Measurements from ENCODE around the gene CDH13. TPM values are rescaled to one million over a fixed set of nuclear protein-coding genes. Genes with fewer than 3 reads are reported as not detected.

The CDH13 gene
- total and polyA plus RNA-seq, 2 of the 8 experiments (the other 6 are each of a cell fraction or from before 2014, with no cell fraction given), result 2.3 to 2.4 TPM

GRCh38 chr16:83732536-83732935 is 1105.8 kb downstream of the CDH13 start:
- H3K4ac ChIP-seq (replicated peaks; ENCODE audit: insufficient read length, low read depth, low read length), result no peak overlapping the region
- no peak overlapping the region for H3K14ac ChIP-seq (ENCODE audit: insufficient read length)
- ChIA-PET POLR2A (ENCODE audit: partially characterized antibody) (no interaction called here), CTCF (ENCODE audit: partially characterized antibody) (interaction anchor here (0.8 to 2.1 kb wide), 6 partner anchors 9 to 312 kb away, joined by 3 to 6 read pairs (median 3); no protein-coding TSS in a partner anchor)
- peaks cover 0 to 2% (median 0%) of the 10 kb centered on the region in 4 experiments; a peak in 1 of 7 replicates for H3K4me1 ChIP-seq (replicated peaks in 1 of 4; ENCODE audit: control insufficient read depth in 3 of 4, insufficient read depth in 4 of 4, low read length in 3 of 4)
- H4K8ac ChIP-seq (ENCODE audit: extremely low read depth, insufficient read depth, low read length), result no peak overlapping the region
- H2BK12ac ChIP-seq (ENCODE audit: low read depth, low read length), result no peak overlapping the region
- no peaks in the 10 kb centered on the region for H4K20me1 ChIP-seq (replicated peaks in 1 of 2; ENCODE audit: control insufficient read depth in 1 of 2, insufficient read depth in 2 of 2, low read length in 2 of 2)
- H4K5ac ChIP-seq (ENCODE audit: insufficient read length, low read depth, low read length), result no peak overlapping the region
- H3K18ac ChIP-seq (ENCODE audit: extremely low read depth, low read length), result no peak overlapping the region
- no peak overlapping the region for H2BK15ac ChIP-seq (ENCODE audit: low read length)
- H3K9me3 ChIP-seq (ENCODE audit: insufficient read depth in 2 of 2, low read depth in 1 of 2, low read length in 1 of 2), result peaks cover 16 to 19% of the 10 kb centered on the region in 2 experiments
- no peaks in the 10 kb centered on the region for H3K79me1 ChIP-seq (ENCODE audit: low read depth, low read length)
- no peak overlapping the region for H2BK5ac ChIP-seq (ENCODE audit: low read depth, low read length)
- H2BK120ac ChIP-seq (replicated peaks; ENCODE audit: low read depth, low read length), result no peak overlapping the region
- no peaks in the 10 kb centered on the region for H3K27me3 ChIP-seq (replicated peaks in 1 of 4; ENCODE audit: control insufficient read depth in 3 of 4, extremely low read depth in 1 of 4, insufficient read depth in 3 of 4, low read length in 3 of 4)
- H2AK5ac ChIP-seq (ENCODE audit: low read depth, low read length), result no peak overlapping the region
- no peak overlapping the region for H4K91ac ChIP-seq (replicated peaks; ENCODE audit: insufficient read length, low read length)
- H3K23me2 ChIP-seq (ENCODE audit: low read depth, low read length), result no peaks in the 10 kb centered on the region; the same call in 1 of the 2 replicates
- no peak overlapping the region for H2AFZ ChIP-seq (ENCODE audit: low read length)
- DNase-seq (ENCODE audit: low read depth in 1 of 2, low spot score in 2 of 2) (no peak), FAIRE-seq (no peak)
- no peak overlapping the region for H2BK20ac ChIP-seq (ENCODE audit: low read length)
- no peaks in the 10 kb centered on the region; a peak in 1 of 8 replicates for H3K36me3 ChIP-seq (ENCODE audit: control insufficient read depth in 2 of 4, insufficient read depth in 4 of 4, low read length in 3 of 4)
- no peaks in the 10 kb centered on the region for H3K79me2 ChIP-seq (ENCODE audit: control insufficient read depth in 1 of 2, insufficient read depth in 2 of 2, low read length in 2 of 2)
- WGBS, 2 experiments (ENCODE audit: extremely low coverage in 1 of 2, insufficient coverage in 1 of 2, insufficient read length in 1 of 2, insufficient replicate concordance in 2 of 2, low coverage in 1 of 2, low lambda C conversion rate in 2 of 2, missing lambda C conversion rate in 1 of 2), result 85% methylated on average over 2 of the region's 2 CpGs; no CpG with 5 or more reads in 1 of the 2 experiments
- H3K56ac ChIP-seq (replicated peaks; ENCODE audit: insufficient read length, low read depth, low read length), result no peak overlapping the region
- no peak overlapping the region for H3K4me2 ChIP-seq (ENCODE audit: insufficient read depth in 1 of 2, low read depth in 2 of 2, low read length in 2 of 2)
- no peak overlapping the region for H3K9ac ChIP-seq (replicated peaks in 1 of 4; ENCODE audit: extremely low read depth in 1 of 4, low read depth in 3 of 4, low read length in 3 of 4)
- no peak overlapping the region for H3K23ac ChIP-seq (ENCODE audit: insufficient read length)
- H3K4me3 ChIP-seq (ENCODE audit: extremely low read depth in 1 of 4, insufficient read depth in 2 of 4, low read depth in 3 of 4, low read length in 4 of 4), result no peak overlapping the region
- H3K27ac ChIP-seq (ENCODE audit: low read depth, low read length), result no peak overlapping the region
- TF ChIP-seq NANOG (IDR thresholded peaks at IDR 0.05; ENCODE audit: insufficient read depth, low read depth, low read length, poor library complexity, severe bottlenecking), result no peak
- TF ChIP-seq TEAD4 (IDR thresholded peaks at IDR 0.05; ENCODE audit: low read depth, low read length), result no peak
- TF ChIP-seq E2F6 (IDR thresholded peaks at IDR 0.05), result no peak
- no peak for TF ChIP-seq BCL11A (IDR thresholded peaks at IDR 0.05; ENCODE audit: low read depth in 2 of 2, low read length in 2 of 2)
- TF ChIP-seq ATF3 (IDR thresholded peaks at IDR 0.05; ENCODE audit: insufficient read depth, low read depth, low read length), result no peak
- TF ChIP-seq SRF (IDR thresholded peaks at IDR 0.05; ENCODE audit: low read depth, low read length), result no peak
- no peak for TF ChIP-seq SP4 (IDR thresholded peaks at IDR 0.05; ENCODE audit: low read length)
- TF ChIP-seq SP1 (IDR thresholded peaks at IDR 0.05; ENCODE audit: low read depth, low read length), result no peak
- TF ChIP-seq JUN (IDR thresholded peaks at IDR 0.05; ENCODE audit: low read depth, low read length), result no peak
- TF ChIP-seq KDM1A (IDR thresholded peaks at IDR 0.05; ENCODE audit: borderline replicate concordance, low read length), result no peak
- TF ChIP-seq ATF2 (IDR thresholded peaks at IDR 0.05; ENCODE audit: low read length), result no peak
- no peak for TF ChIP-seq CEBPB (IDR thresholded peaks at IDR 0.05; ENCODE audit: low read depth, low read length)
